ENCODE measurements around the gene SREBF2. TPM values are rescaled to one million over a fixed set of nuclear protein-coding genes. Genes with fewer than 3 reads are reported as not detected.

SREBF2 gene
- total RNA-seq, 4 donors from 2014 or later, result 10.2 to 61.0 (median 29.0) TPM

DNA sequence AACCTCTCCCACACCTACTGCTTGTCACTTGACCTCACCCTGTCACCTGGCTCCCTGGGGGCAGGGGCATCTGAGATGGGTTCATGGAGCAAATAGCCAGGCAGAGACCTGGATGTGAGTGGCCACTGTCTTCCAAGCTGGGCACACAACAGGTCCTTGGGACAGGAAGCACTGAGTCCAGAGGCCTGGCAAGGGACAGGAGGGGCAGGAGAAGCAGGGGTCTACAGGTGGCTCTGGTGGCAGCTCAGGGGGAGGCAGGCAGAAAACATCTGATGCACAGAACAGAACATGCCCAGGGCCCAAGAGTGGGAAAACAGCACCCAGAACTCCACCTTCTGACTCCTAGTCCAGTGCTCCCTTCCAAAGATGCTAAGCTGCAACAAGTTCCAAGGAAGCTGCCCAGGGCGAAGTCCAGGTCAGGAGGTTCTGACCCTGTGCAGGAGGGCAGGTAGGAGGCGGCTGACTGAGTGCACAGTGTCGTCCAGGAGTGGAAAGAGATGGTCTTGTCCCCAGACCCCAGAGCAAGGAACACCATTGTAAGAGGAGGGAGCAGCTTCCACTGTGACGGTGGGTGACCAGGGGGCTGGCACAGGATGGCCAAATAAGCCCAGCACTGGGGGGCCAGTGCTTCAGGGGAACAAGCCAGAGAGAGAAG, 90.2 kb downstream of the SREBF2 start:
- Histone ChIP-seq H3K9me3 (no peaks in the 10 kb centered on the region), H3K36me3 (no peaks in the 10 kb centered on the region), H3K27me3 (peaks cover 3 to 15% of the 10 kb centered on the region in 2 donors), H3K4me3 (no peak overlapping the region), H3K27ac (no peak overlapping the region), H3K4me1 (peaks cover 0 to 9% of the 10 kb centered on the region in 2 donors)
- intact Hi-C loops (cut with DNase I; ENCODE audit: low total_unique reads), result no loop called here
- no peak for DNase-seq
- TF ChIP-seq, protein P1, sequence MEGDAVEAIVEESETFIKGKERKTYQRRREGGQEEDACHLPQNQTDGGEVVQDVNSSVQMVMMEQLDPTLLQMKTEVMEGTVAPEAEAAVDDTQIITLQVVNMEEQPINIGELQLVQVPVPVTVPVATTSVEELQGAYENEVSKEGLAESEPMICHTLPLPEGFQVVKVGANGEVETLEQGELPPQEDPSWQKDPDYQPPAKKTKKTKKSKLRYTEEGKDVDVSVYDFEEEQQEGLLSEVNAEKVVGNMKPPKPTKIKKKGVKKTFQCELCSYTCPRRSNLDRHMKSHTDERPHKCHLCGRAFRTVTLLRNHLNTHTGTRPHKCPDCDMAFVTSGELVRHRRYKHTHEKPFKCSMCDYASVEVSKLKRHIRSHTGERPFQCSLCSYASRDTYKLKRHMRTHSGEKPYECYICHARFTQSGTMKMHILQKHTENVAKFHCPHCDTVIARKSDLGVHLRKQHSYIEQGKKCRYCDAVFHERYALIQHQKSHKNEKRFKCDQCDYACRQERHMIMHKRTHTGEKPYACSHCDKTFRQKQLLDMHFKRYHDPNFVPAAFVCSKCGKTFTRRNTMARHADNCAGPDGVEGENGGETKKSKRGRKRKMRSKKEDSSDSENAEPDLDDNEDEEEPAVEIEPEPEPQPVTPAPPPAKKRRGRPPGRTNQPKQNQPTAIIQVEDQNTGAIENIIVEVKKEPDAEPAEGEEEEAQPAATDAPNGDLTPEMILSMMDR (IDR thresholded peaks at IDR 0.05), result no peak
- TF ChIP-seq POLR2A (IDR thresholded peaks at IDR 0.05), result no peak

DNA sequence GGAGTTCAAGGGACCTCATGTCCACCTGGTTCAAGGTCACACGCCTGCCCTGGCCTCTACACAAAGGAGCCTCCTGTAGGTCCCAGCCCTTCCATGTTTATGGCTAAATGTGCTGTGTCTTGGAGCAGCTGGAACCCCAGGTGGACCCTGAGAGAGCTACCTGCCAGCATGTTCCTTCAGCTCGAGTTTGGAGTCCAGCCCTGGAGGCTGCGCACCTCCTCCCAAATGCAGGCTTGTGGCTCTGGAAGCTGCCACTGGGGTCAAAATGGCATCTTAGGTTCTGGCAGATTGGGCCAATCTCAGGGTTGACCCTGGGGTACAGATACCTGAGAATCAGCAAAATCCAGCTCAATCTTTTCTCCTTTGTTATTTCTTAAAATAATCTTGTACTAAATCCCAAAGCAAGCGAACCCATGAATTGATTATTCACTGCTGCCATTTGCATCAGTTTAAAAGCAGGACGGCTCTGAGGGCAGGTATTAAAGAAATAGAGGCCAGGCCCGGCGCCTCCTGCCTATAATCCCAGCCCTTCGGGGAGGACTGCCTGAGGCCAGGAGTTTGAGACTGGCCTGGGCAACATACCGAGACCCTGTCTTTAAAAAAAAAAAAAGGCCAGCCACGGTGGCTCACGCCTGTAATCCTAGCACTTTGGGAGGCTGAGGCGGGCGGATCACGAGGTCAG, 90.8 kb downstream of the SREBF2 start:
- Histone ChIP-seq H3K36me3 (no peaks in the 10 kb centered on the region), H3K9me3 (no peaks in the 10 kb centered on the region), H3K4me3 (no peak overlapping the region), H3K27me3 (peaks cover 3 to 15% of the 10 kb centered on the region in 2 donors), H3K4me1 (peaks cover 0 to 9% of the 10 kb centered on the region in 2 donors), H3K27ac (no peak overlapping the region)
- DNase-seq, result no peak
- intact Hi-C loops (cut with DNase I; ENCODE audit: low total_unique reads), result no loop called here
- TF ChIP-seq POLR2A (IDR thresholded peaks at IDR 0.05), result no peak
- TF ChIP-seq, protein P1 (IDR thresholded peaks at IDR 0.05), result no peak

DNA sequence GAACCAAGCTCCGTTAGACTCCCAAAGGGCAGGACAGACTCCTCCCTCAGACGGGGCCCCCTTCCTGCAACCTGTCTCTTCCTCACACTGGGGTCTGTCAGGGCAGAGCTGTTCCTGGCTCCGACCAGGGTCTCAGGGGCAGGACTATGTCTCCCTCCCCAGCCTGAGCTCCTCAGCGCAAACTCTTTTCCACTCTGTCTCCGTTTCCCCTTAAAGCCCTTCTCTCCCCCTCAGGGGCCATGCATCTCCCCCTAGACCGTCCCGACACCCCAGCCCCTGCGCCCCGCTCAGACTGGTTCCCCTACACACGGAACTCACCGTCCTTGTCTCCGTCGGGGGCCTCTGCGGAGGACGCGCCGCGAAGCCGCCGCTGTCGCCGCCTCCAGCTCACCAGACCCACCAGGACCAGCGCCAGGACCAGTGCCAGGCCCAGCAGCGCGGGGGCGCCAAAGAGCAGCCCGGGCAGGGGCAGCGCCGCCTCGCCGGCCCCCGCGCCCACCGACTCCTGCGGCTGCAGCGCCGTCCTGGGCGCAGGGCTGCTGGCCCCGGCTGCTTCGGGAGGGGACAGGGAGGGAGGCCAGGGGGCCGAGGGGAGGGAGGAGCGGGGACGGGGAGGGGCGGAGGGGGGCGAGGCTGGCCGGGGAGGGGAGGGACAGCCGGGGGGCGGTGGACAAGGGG, 93.0 kb downstream of the SREBF2 start:
- peak overlapping the region in 1 of 2 donors; percentile 8 for H3K4me3 ChIP-seq
- no peaks in the 10 kb centered on the region for H3K9me3 ChIP-seq
- no peaks in the 10 kb centered on the region for H3K36me3 ChIP-seq
- intact Hi-C loops (cut with DNase I; ENCODE audit: low total_unique reads), result no loop called here
- TF ChIP-seq, protein P1 (IDR thresholded peaks at IDR 0.05), result peak in 3 of 4 experiments; percentile 21 to 44 (median 30)
- no peak for TF ChIP-seq POLR2A (IDR thresholded peaks at IDR 0.05)
- H3K4me1 ChIP-seq, result no peaks in the 10 kb centered on the region
- DNase-seq, result no peak
- H3K27me3 ChIP-seq, result peaks cover 3 to 4% of the 10 kb centered on the region in 2 donors
- no peak overlapping the region for H3K27ac ChIP-seq

DNA sequence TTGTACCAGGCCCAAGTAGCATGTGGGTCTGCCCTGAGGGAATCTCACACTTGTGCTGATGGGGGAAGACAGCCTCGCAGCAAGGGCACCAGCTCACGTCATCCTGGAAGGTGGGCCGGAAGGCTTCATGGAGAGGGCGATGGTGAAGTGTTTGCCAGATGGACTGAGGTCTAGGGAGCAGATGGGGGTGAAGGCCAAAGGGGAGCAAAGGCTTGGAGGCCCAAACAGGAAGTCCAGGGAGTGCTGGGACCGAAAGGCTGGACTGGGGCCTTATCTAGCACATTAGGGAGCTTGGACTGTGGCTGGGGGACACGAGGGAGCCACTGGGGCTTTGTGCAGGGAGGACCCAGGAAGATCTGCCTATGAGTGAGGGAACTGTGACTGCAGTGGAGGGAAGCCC, 94.9 kb downstream of the SREBF2 start:
- no peak for TF ChIP-seq POLR2A (IDR thresholded peaks at IDR 0.05)
- TF ChIP-seq, protein P1 (IDR thresholded peaks at IDR 0.05), result no peak
- Histone ChIP-seq H3K4me1 (no peaks in the 10 kb centered on the region), H3K4me3 (no peak overlapping the region), H3K27me3 (peaks cover 3 to 4% of the 10 kb centered on the region in 2 donors), H3K9me3 (no peaks in the 10 kb centered on the region), H3K27ac (no peak overlapping the region), H3K36me3 (no peaks in the 10 kb centered on the region)
- DNase-seq, result no peak
- intact Hi-C loops (cut with DNase I; ENCODE audit: low total_unique reads), result no loop called here

Measured in uterus (tissue), 4 donors.